HepG2 (cell line): ENCODE results near the gene SYNJ2. TPM values are rescaled to one million over a fixed set of nuclear protein-coding genes. Genes with fewer than 3 reads are reported as not detected.

Experiments used
- ATAC-seq: fragments of 200-7000 bp; cut with Tn5 transposase; 3 replicates; pipeline ENCODE4 v1.9.1; 2020; ENCODE audit warnings: mild to moderate bottlenecking, moderate library complexity
- BruUV-seq: library from RNA; stranded (reverse); fragments of 400-500 nt; replicated peaks from 2 replicates; lab custom pipeline; 2021; lab: Mats Ljungman, UMichigan
- CTCF ChIA-PET: fragments of 300-600 bp; formaldehyde crosslinking; extraction: SDS; loops from one replicate; lab custom pipeline; 2021; ENCODE audit warnings: low total read pairs, inconsistent platforms, low intra/inter-chr PET ratio; lab: Yijun Ruan, JAX
- POLR2A ChIA-PET: fragments of 350-600 bp; sonication (Branson Sonifier 250); formaldehyde crosslinking; loops from one replicate; lab custom pipeline; 2020; ENCODE audit warnings: antibody characterized with exemption, inconsistent platforms; lab: Yijun Ruan, JAX
- DNase-seq: peaks from one replicate; pipeline ENCODE4 v3.0.0-alpha.2; 2015; ENCODE audit warnings: low spot score
- FAIRE-seq: peaks from 3 replicates; lab custom pipeline; 2011; peaks lifted over from hg19 to GRCh38; lab: Jason Lieb, UNC
- H2AFZ ChIP-seq: one replicate; pipeline ENCODE4 v1.6.1; 2011; ENCODE audit warnings: low read length, inconsistent platforms
- H3K27ac ChIP-seq: fragments of 300-600 bp; 3 replicates; pipeline ENCODE4 v1.8.0; 2011; ENCODE audit warnings: mixed run types, mild to moderate bottlenecking, mixed read lengths, low read length, inconsistent platforms; ENCODE audit not compliant: insufficient read depth; ENCODE audit errors: extremely low read length
- H3K27me3 ChIP-seq, 2 experiments: fragments of 200-600 bp in 1 of 2; 2 replicates in 1 of 2; 3 replicates in 1 of 2; pipeline versions ENCODE4 v1.6.0 to v1.8.0; 2011; ENCODE audit warnings: low read length in 2 of 2, mild to moderate bottlenecking in 2 of 2, moderate library complexity in 2 of 2, inconsistent platforms in 1 of 2; ENCODE audit not compliant: insufficient read depth in 2 of 2, control insufficient read depth in 1 of 2
- H3K36me3 ChIP-seq, 2 experiments: fragments of 200-600 bp in 1 of 2; replicated peaks in 1 of 2; 2 replicates in 1 of 2; 3 replicates in 1 of 2; pipeline versions ENCODE4 v1.5.1 to v1.8.0; 2011; ENCODE audit warnings: low read length in 2 of 2, inconsistent platforms in 1 of 2; ENCODE audit not compliant: insufficient read depth in 2 of 2, control insufficient read depth in 1 of 2
- H3K4me1 ChIP-seq: 2 replicates; pipeline ENCODE4 v1.5.1; 2012; ENCODE audit warnings: low read length, inconsistent platforms; ENCODE audit not compliant: insufficient read depth
- H3K4me2 ChIP-seq: 2 replicates; pipeline ENCODE4 v1.6.0; 2011; ENCODE audit warnings: low read depth, low read length, inconsistent platforms
- H3K4me3 ChIP-seq, 3 experiments: fragments of 200-600 bp in 1 of 3; sonication (generic), shearing (Covaris generic) in 1 of 3; replicated peaks in 1 of 3; 2 replicates each; pipeline ENCODE4 v1.5.1; 2011 to 2016; ENCODE audit warnings: low read length in 3 of 3, inconsistent platforms in 2 of 3, low read depth in 2 of 3, mild to moderate bottlenecking in 2 of 3, control low read depth in 1 of 3, mixed read lengths in 1 of 3; ENCODE audit not compliant: insufficient read depth in 1 of 3
- H3K79me2 ChIP-seq: one replicate; pipeline ENCODE4 v1.6.1; 2011; ENCODE audit warnings: low read length, inconsistent platforms; ENCODE audit not compliant: insufficient read depth
- H3K9ac ChIP-seq: 2 replicates; pipeline ENCODE4 v1.6.0; 2011; ENCODE audit warnings: mild to moderate bottlenecking, low read depth, low read length, inconsistent platforms; ENCODE audit not compliant: insufficient read depth
- H3K9me3 ChIP-seq: 2 replicates; pipeline ENCODE4 v1.5.1; 2012; ENCODE audit warnings: mild to moderate bottlenecking, low read length
- H4K20me1 ChIP-seq: 2 replicates; pipeline ENCODE4 v1.6.0; 2011; ENCODE audit warnings: inconsistent platforms, mild to moderate bottlenecking, low read length, moderate library complexity; ENCODE audit not compliant: insufficient read depth
- ARNT2 ChIP-seq: sonication (generic); formaldehyde crosslinking; IDR thresholded peaks from 2 replicates; pipeline ENCODE4 v1.8.0; 2022; ENCODE audit warnings: mild to moderate bottlenecking, low read depth, missing genetic modification reagents, moderate library complexity
- CHD4 ChIP-seq: fragments of 200-600 bp; sonication (generic); IDR thresholded peaks from 2 replicates; pipeline ENCODE4 v1.7.0; 2017; ENCODE audit warnings: mild to moderate bottlenecking, low read length, borderline replicate concordance
- HMGXB3 ChIP-seq: sonication (generic); formaldehyde crosslinking; IDR thresholded peaks from 2 replicates; pipeline ENCODE4 v1.4.0; 2020; ENCODE audit warnings: missing genetic modification reagents, borderline replicate concordance
- KLF15 ChIP-seq: sonication (generic); formaldehyde crosslinking; IDR thresholded peaks from 2 replicates; pipeline ENCODE4 v1.8.1; 2023; ENCODE audit warnings: borderline replicate concordance, mild to moderate bottlenecking, inconsistent platforms, missing genetic modification reagents, mixed read lengths
- SOX6 ChIP-seq, 2 experiments: fragments of 450-650 bp in 1 of 2; sonication (generic) in 1 of 2; formaldehyde crosslinking in 1 of 2; IDR thresholded peaks; 2 replicates each; pipeline versions ENCODE4 v1.4.0 to v1.6.1; 2017 to 2020; ENCODE audit warnings: antibody characterized with exemption in 1 of 2, mild to moderate bottlenecking in 1 of 2, missing genetic modification reagents in 1 of 2
- ZBTB34 ChIP-seq: sonication (generic); formaldehyde crosslinking; IDR thresholded peaks from 2 replicates; pipeline ENCODE4 v1.8.0; 2022; ENCODE audit warnings: mild to moderate bottlenecking, missing genetic modification reagents
- ZBTB38 ChIP-seq: sonication (generic); formaldehyde crosslinking; IDR thresholded peaks from 2 replicates; pipeline ENCODE4 v1.5.1; 2020; ENCODE audit warnings: mild to moderate bottlenecking, missing genetic modification reagents
- ZNF570 ChIP-seq: sonication (generic); formaldehyde crosslinking; IDR thresholded peaks from 2 replicates; pipeline ENCODE4 v1.4.0; 2020; ENCODE audit warnings: mild to moderate bottlenecking, missing genetic modification reagents, borderline replicate concordance
- ZNF598 ChIP-seq: sonication (generic); formaldehyde crosslinking; IDR thresholded peaks from 2 replicates; pipeline ENCODE4 v1.5.1; 2020; ENCODE audit warnings: mild to moderate bottlenecking, missing genetic modification reagents, borderline replicate concordance
- WGBS: methylation state at CpG from one replicate; pipeline ENCODE4 v1.1.6; 2017; ENCODE audit warnings: low lambda C conversion rate; 5-methylcytosine and 5-hydroxymethylcytosine counted together
- in situ Hi-C: cut with HindIII; loops from 2 replicates; pipeline ENCODE4 v1.10.0; 2017; ENCODE audit warnings: low pct_unique_long_range_greater_than_20kb; ENCODE audit not compliant: extremely low pct_ligation_motif_present
- intact Hi-C: fragments of 100-400 bp; cut with micrococcal nuclease; formaldehyde crosslinking; loops from one replicate; pipeline ENCODE4 v1.10.0; 2022; ENCODE audit not compliant: unreplicated experiment
- polyA plus RNA-seq, 8 experiments: library from polyadenylated mRNA; depleted of rRNA in 3 of 8; stranded (reverse) in 7 of 8; unstranded in 1 of 8; fragments of >200 nt; fragmentation: Illumina TruSeq in 4 of 8; extraction: Trizol in 4 of 8; gene quantifications; 2 replicates each; pipeline versions ENCODE4 v1.2.1 to v1.2.3, GENCODE V29; 2011 to 2016; ENCODE audit warnings: low read depth in 4 of 8, missing spikeins in 1 of 8, mixed read lengths in 1 of 8; ENCODE audit not compliant: insufficient read depth in 1 of 8
- total RNA-seq, 5 experiments: library from RNA; depleted of rRNA; stranded (reverse); fragments of >200 nt; fragmentation: Illumina TruSeq; extraction: Trizol; gene quantifications; 2 replicates each; pipeline ENCODE4 v1.2.3, GENCODE V29; 2016; ENCODE audit warnings: low read depth in 1 of 5

The SYNJ2 gene
- total and polyA plus RNA-seq, 2 of the 13 experiments (the other 11 are each of a cell fraction or from before 2014, with no cell fraction given) = 39.1 to 57.6 TPM

- TF ChIP-seq ARNT2 (CRISPR knock-in tag) (0 out of 2 replicates have a peak, but pooled peaks have one; percentile 41), KLF15 (no peak)
- TF ChIP-seq, all 625 proteins: peak for 29
Observed at GRCh38 chr6:157994125-157994795, 12.6 kb downstream of the SYNJ2 start (continued).

GRCh38 chr6:157995458-157995857, 13.8 kb downstream of the SYNJ2 start:
- POLR2A ChIA-PET = interaction anchor here (1.4 to 4.0 kb wide), 5 partner anchors 8 to 41 kb away, joined by 4 to 93 read pairs (median 13); no protein-coding TSS in a partner anchor
- BruUV-seq = no TSS peak
- WGBS = 97% methylated on average over 12 of the region's 12 CpGs

GRCh38 chr6:157996201-157996712, 14.6 kb downstream of the SYNJ2 start:
- 96% methylated on average over 7 of the region's 7 CpGs for WGBS
- POLR2A ChIA-PET = interaction anchor here (3.1 kb wide), 1 partner anchor 10 kb away, joined by 13 read pairs; no protein-coding TSS in a partner anchor
- Histone ChIP-seq H3K4me1 (peaks cover 96% of the 10 kb centered on the region), H4K20me1 (peaks cover 78% of the 10 kb centered on the region), H3K4me2 (no peak overlapping the region), H3K27me3 (no peaks in the 10 kb centered on the region), H3K79me2 (peaks cover 99% of the 10 kb centered on the region), H3K36me3 (peaks cover 22 to 53% of the 10 kb centered on the region in 2 experiments), H3K4me3 (no peak overlapping the region), H2AFZ (no peak overlapping the region), H3K9ac (no peak overlapping the region), H3K9me3 (no peaks in the 10 kb centered on the region), H3K27ac (no peak overlapping the region)
- no peak for DNase-seq
- no peak for FAIRE-seq
- ATAC-seq = no peak
- no TSS peak for BruUV-seq
- in situ Hi-C loops (no loop called here), intact Hi-C loops (no loop called here)
- CTCF ChIA-PET = no interaction called here
- TF ChIP-seq ZNF570 (no peak), ZBTB34 (no peak), SOX6 (IDR thresholded peaks at IDR 0.05) (no peak), SOX6 (CRISPR knock-in tag; IDR thresholded peaks at IDR 0.05) (0 out of 2 replicates have a peak, but pooled peaks have one; percentile 9), HMGXB3 (CRISPR knock-in tag) (no peak), ZNF598 (CRISPR knock-in tag) (peak; percentile 27; the same call in 1 of the 2 replicates)

More at GRCh38 chr6:157995458-157995857, 13.8 kb downstream of the SYNJ2 start:
- no peak overlapping the region for H2AFZ ChIP-seq
- intact Hi-C loops = no loop called here
- peaks cover 96% of the 10 kb centered on the region for H3K4me1 ChIP-seq
- TF ChIP-seq CHD4 (no peak), ZBTB38 (CRISPR knock-in tag) (peak; percentile 54; the same call in 1 of the 2 replicates)
- in situ Hi-C loops = no loop called here
- no peak overlapping the region for H3K4me3 ChIP-seq
- no peak overlapping the region for H3K27ac ChIP-seq
- peaks cover 99% of the 10 kb centered on the region for H3K79me2 ChIP-seq
- H3K9ac ChIP-seq = no peak overlapping the region
- no peaks in the 10 kb centered on the region for H3K27me3 ChIP-seq
- peaks cover 83% of the 10 kb centered on the region for H4K20me1 ChIP-seq
- CTCF ChIA-PET = no interaction called here
- DNase-seq (no peak), ATAC-seq (no peak), FAIRE-seq (no peak)
- no peaks in the 10 kb centered on the region for H3K9me3 ChIP-seq
- H3K36me3 ChIP-seq = peaks cover 25 to 55% of the 10 kb centered on the region in 2 experiments
- H3K4me2 ChIP-seq = no peak overlapping the region
